HEK293 (cell line): ENCODE results near the gene NUP107.

ENCODE experiments used
- CTCF ChIA-PET: fragments of 350-600 bp; formaldehyde crosslinking; extraction: SDS; loops from one replicate; lab custom pipeline; 2021; ENCODE audit warnings: antibody characterized with exemption; lab: Yijun Ruan, JAX
- POLR2A ChIA-PET: fragments of 300-600 bp; formaldehyde crosslinking; extraction: SDS; loops from one replicate; lab custom pipeline; 2020; ENCODE audit warnings: antibody characterized with exemption, inconsistent platforms; lab: Yijun Ruan, JAX
- H3K27ac ChIP-seq: fragments of 200-500 bp; sonication (Bioruptor generic); 2 replicates; pipeline ENCODE4 v1.5.1; 2014; ENCODE audit warnings: low read depth, low read length, control low read depth, inconsistent platforms; ENCODE audit errors: extremely low read depth
- H3K36me3 ChIP-seq, 2 experiments: fragments of 200-500 bp in 1 of 2; sonication (Bioruptor generic) in 1 of 2; 1 replicate in 1 of 2; 2 replicates in 1 of 2; pipeline ENCODE4 v1.5.1; 2014 to 2017; ENCODE audit warnings: inconsistent platforms in 2 of 2, low read length in 2 of 2; ENCODE audit not compliant: control insufficient read depth in 2 of 2, insufficient read depth in 1 of 2
- H3K4me1 ChIP-seq: fragments of 200-500 bp; sonication (Bioruptor generic); 2 replicates; pipeline ENCODE4 v1.5.1; 2014; ENCODE audit warnings: mild to moderate bottlenecking, low read length, inconsistent platforms; ENCODE audit not compliant: control insufficient read depth, insufficient read depth
- H3K4me3 ChIP-seq: 2 replicates; pipeline ENCODE4 v1.5.1; 2011; ENCODE audit warnings: low read depth, mild to moderate bottlenecking, control low read depth, low read length, moderate library complexity
- H3K9me3 ChIP-seq: fragments of 200-500 bp; sonication (Bioruptor generic); 2 replicates; pipeline ENCODE4 v1.5.1; 2014; ENCODE audit warnings: low read depth, low read length, inconsistent platforms; ENCODE audit not compliant: control insufficient read depth, insufficient read depth
- ATF2 ChIP-seq: fragments of 450-650 bp; formaldehyde crosslinking; IDR thresholded peaks from 2 replicates; pipeline ENCODE4 v1.5.1; 2016; ENCODE audit warnings: missing biosample characterization, missing genetic modification characterization, low read depth
- KLF1 ChIP-seq: fragments of 450-650 bp; formaldehyde crosslinking; IDR thresholded peaks from 2 replicates; pipeline ENCODE4 v1.5.1; 2016; ENCODE audit warnings: missing biosample characterization, missing genetic modification characterization
- OSR2 ChIP-seq: fragments of 450-650 bp; formaldehyde crosslinking; IDR thresholded peaks from 2 replicates; pipeline ENCODE4 v1.5.1; 2016; ENCODE audit warnings: missing biosample characterization, missing genetic modification characterization
- OVOL3 ChIP-seq: fragments of 450-650 bp; formaldehyde crosslinking; IDR thresholded peaks from 2 replicates; pipeline ENCODE4 v1.5.1; 2016; ENCODE audit warnings: missing biosample characterization, missing genetic modification characterization
- PRDM6 ChIP-seq: fragments of 450-650 bp; formaldehyde crosslinking; IDR thresholded peaks from 2 replicates; pipeline ENCODE4 v1.5.1; 2017; ENCODE audit warnings: missing biosample characterization, missing genetic modification characterization
- TCF7L2 ChIP-seq: IDR thresholded peaks from 2 replicates; pipeline ENCODE4 v1.6.1; 2011; ENCODE audit warnings: low read depth, mild to moderate bottlenecking, inconsistent platforms, low read length, moderate library complexity, borderline replicate concordance
- YY1 ChIP-seq: fragments of 450-650 bp; formaldehyde crosslinking; IDR thresholded peaks from 2 replicates; pipeline ENCODE4 v1.5.1; 2018; ENCODE audit warnings: missing biosample characterization, missing genetic modification characterization
- ZBTB1 ChIP-seq: fragments of 450-650 bp; formaldehyde crosslinking; IDR thresholded peaks from 2 replicates; pipeline ENCODE4 v1.5.1; 2016; ENCODE audit warnings: missing biosample characterization, missing genetic modification characterization
- ZBTB21 ChIP-seq: fragments of 450-650 bp; formaldehyde crosslinking; IDR thresholded peaks from 2 replicates; pipeline ENCODE4 v1.5.1; 2017; ENCODE audit warnings: missing biosample characterization, missing genetic modification characterization
- ZBTB6 ChIP-seq: fragments of 450-650 bp; formaldehyde crosslinking; IDR thresholded peaks from 2 replicates; pipeline ENCODE4 v1.5.1; 2017; ENCODE audit warnings: missing biosample characterization, missing genetic modification characterization
- ZNF211 ChIP-seq: fragments of 450-650 bp; formaldehyde crosslinking; IDR thresholded peaks from 2 replicates; pipeline ENCODE4 v1.5.1; 2016; ENCODE audit warnings: low read depth, missing biosample characterization, missing genetic modification characterization
- ZNF362 ChIP-seq: fragments of 450-650 bp; formaldehyde crosslinking; IDR thresholded peaks from 2 replicates; pipeline ENCODE4 v1.5.1; 2016; ENCODE audit warnings: missing biosample characterization, missing genetic modification characterization
- ZNF423 ChIP-seq: fragments of 450-650 bp; formaldehyde crosslinking; IDR thresholded peaks from 2 replicates; pipeline ENCODE4 v1.5.1; 2016; ENCODE audit warnings: missing biosample characterization, missing genetic modification characterization
- ZNF571 ChIP-seq: fragments of 450-650 bp; formaldehyde crosslinking; IDR thresholded peaks from 2 replicates; pipeline ENCODE4 v1.5.0; 2017; ENCODE audit warnings: missing biosample characterization, missing genetic modification characterization
- ZNF585B ChIP-seq: fragments of 450-650 bp; formaldehyde crosslinking; IDR thresholded peaks from 2 replicates; pipeline ENCODE4 v1.5.1; 2016; ENCODE audit warnings: missing biosample characterization, missing genetic modification characterization
- ZNF692 ChIP-seq: fragments of 450-650 bp; formaldehyde crosslinking; IDR thresholded peaks from 2 replicates; pipeline ENCODE4 v1.5.1; 2016; ENCODE audit warnings: missing biosample characterization, missing genetic modification characterization

Gene NUP107

GRCh38 chr12:68639396-68639767 lies 47.4 kb upstream of the NUP107 start:
- no peak overlapping the region for H3K27ac ChIP-seq
- peaks cover 4 to 5% of the 10 kb centered on the region in 2 experiments for H3K36me3 ChIP-seq
- ChIA-PET CTCF (no interaction called here), POLR2A (interaction anchor here (0.5 kb wide), 1 partner anchor 107 kb away, joined by 4 read pairs; no protein-coding TSS in a partner anchor)
- no peaks in the 10 kb centered on the region for H3K9me3 ChIP-seq
- H3K4me1 ChIP-seq: peaks cover 10% of the 10 kb centered on the region
- no peak overlapping the region for H3K4me3 ChIP-seq
- TF ChIP-seq OSR2 (tag by site-specific recombination): no peak

- CTCF ChIA-PET: interaction anchor here (0.6 kb wide), 1 partner anchor 10 kb away, joined by 3 read pairs; no protein-coding TSS in a partner anchor
- peaks cover 4 to 8% of the 10 kb centered on the region in 2 experiments for H3K36me3 ChIP-seq
These were observed 45.6 kb upstream of the NUP107 start for GRCh38 chr12:68641138-68641537.

GRCh38 chr12:68646484-68646883 lies 40.3 kb upstream of the NUP107 start:
- Histone ChIP-seq H3K4me1 (no peaks in the 10 kb centered on the region), H3K36me3 (peaks cover 18 to 24% of the 10 kb centered on the region in 2 experiments)
- TF ChIP-seq ZNF362 (tag by site-specific recombination): no peak
- TF ChIP-seq OVOL3 (tag by site-specific recombination): no peak
- no peak for TF ChIP-seq TCF7L2
- no peak for TF ChIP-seq ZNF692
- TF ChIP-seq ZBTB6 (tag by site-specific recombination): no peak
- TF ChIP-seq ZNF423: no peak
- no peak for TF ChIP-seq KLF1 (tag by site-specific recombination)
- no peak for TF ChIP-seq YY1 (tag by site-specific recombination)
- TF ChIP-seq ZBTB21 (tag by site-specific recombination): no peak
- TF ChIP-seq, all 188 proteins: peak for 0
- ChIA-PET CTCF (no interaction called here), POLR2A (no interaction called here)
- Histone ChIP-seq H3K4me3 (no peak overlapping the region), H3K27ac (no peak overlapping the region), H3K9me3 (no peaks in the 10 kb centered on the region)

More at GRCh38 chr12:68641138-68641537, 45.6 kb upstream of the NUP107 start:
- POLR2A ChIA-PET: no interaction called here
- no peak overlapping the region for H3K27ac ChIP-seq
- peaks cover 8% of the 10 kb centered on the region for H3K4me1 ChIP-seq
- TF ChIP-seq ZNF585B: no peak
- peak; percentile 34; the same call in 1 of the 2 replicates for TF ChIP-seq PRDM6 (tag by site-specific recombination)
- no peak overlapping the region for H3K4me3 ChIP-seq
- H3K9me3 ChIP-seq: no peaks in the 10 kb centered on the region

GRCh38 chr12:68647507-68647906 lies 39.3 kb upstream of the NUP107 start:
- Histone ChIP-seq H3K27ac (no peak overlapping the region), H3K4me3 (no peak overlapping the region), H3K9me3 (no peaks in the 10 kb centered on the region), H3K36me3 (peaks cover 28 to 33% of the 10 kb centered on the region in 2 experiments), H3K4me1 (no peaks in the 10 kb centered on the region)
- POLR2A ChIA-PET: no interaction called here
- TF ChIP-seq ZBTB21 (tag by site-specific recombination) (no peak), ZNF571 (tag by site-specific recombination) (no peak), ZBTB1 (tag by site-specific recombination) (no peak), ATF2 (no peak), ZNF211 (no peak)
- CTCF ChIA-PET: interaction anchor here (0.6 kb wide), 1 partner anchor 21 kb away, joined by 3 read pairs; no protein-coding TSS in a partner anchor
